Keratinocyte (primary cell): ENCODE results near the gene RANBP9. TPM values are rescaled to one million over a fixed set of nuclear protein-coding genes. Genes with fewer than 3 reads are reported as not detected.

Experiments used
- DNase-seq: peaks from one replicate; pipeline ENCODE4 v3.0.0-alpha.2; 2011; ENCODE audit warnings: low read depth, missing footprints, low spot score
- FAIRE-seq: peaks from 2 replicates; lab custom pipeline; 2011; peaks lifted over from hg19 to GRCh38; lab: Jason Lieb, UNC
- H2AFZ ChIP-seq: 2 replicates; pipeline ENCODE4 v1.6.0; 2012; ENCODE audit warnings: low read length, control low read depth, inconsistent platforms; ENCODE audit not compliant: control insufficient read depth
- H3K27ac ChIP-seq: 2 replicates; pipeline ENCODE4 v1.5.1; 2011; ENCODE audit warnings: low read length; ENCODE audit not compliant: control insufficient read depth, insufficient read depth
- H3K27me3 ChIP-seq: 3 replicates; pipeline ENCODE4 v1.6.0; 2011; ENCODE audit warnings: low read length; ENCODE audit not compliant: control insufficient read depth, insufficient read depth; ENCODE audit errors: extremely low read depth
- H3K36me3 ChIP-seq, 2 experiments: 2 replicates in 1 of 2; 3 replicates in 1 of 2; pipeline ENCODE4 v1.5.1; 2011; ENCODE audit warnings: low read length in 2 of 2, mild to moderate bottlenecking in 1 of 2; ENCODE audit not compliant: control insufficient read depth in 2 of 2, insufficient read depth in 2 of 2; ENCODE audit errors: extremely low read depth in 1 of 2
- H3K4me1 ChIP-seq: 3 replicates; pipeline ENCODE4 v1.5.1; 2011; ENCODE audit warnings: low read length; ENCODE audit not compliant: control insufficient read depth, insufficient read depth; ENCODE audit errors: extremely low read depth
- H3K4me2 ChIP-seq: 3 replicates; pipeline ENCODE4 v1.6.0; 2011; ENCODE audit warnings: low read depth, low read length; ENCODE audit not compliant: control insufficient read depth, insufficient read depth; ENCODE audit errors: extremely low read depth
- H3K4me3 ChIP-seq, 3 experiments: fragments of 200-600 bp in 1 of 3; sonication (generic) in 1 of 3; 2 replicates in 2 of 3; 3 replicates in 1 of 3; pipeline ENCODE4 v1.5.1; 2011 to 2016; ENCODE audit warnings: low read length in 3 of 3, mild to moderate bottlenecking in 3 of 3, control low read depth in 2 of 3, inconsistent platforms in 1 of 3, low read depth in 1 of 3, mixed read lengths in 1 of 3, mixed run types in 1 of 3, moderate library complexity in 1 of 3; ENCODE audit not compliant: control insufficient read depth in 2 of 3, insufficient read depth in 2 of 3; ENCODE audit errors: extremely low read depth in 1 of 3
- H3K79me2 ChIP-seq: 2 replicates; pipeline ENCODE4 v1.6.0; 2012; ENCODE audit warnings: low read length; ENCODE audit not compliant: control insufficient read depth, insufficient read depth
- H3K9ac ChIP-seq: 3 replicates; pipeline ENCODE4 v1.6.0; 2011; ENCODE audit warnings: low read length; ENCODE audit not compliant: control insufficient read depth, insufficient read depth; ENCODE audit errors: extremely low read depth
- H3K9me1 ChIP-seq: 3 replicates; pipeline ENCODE4 v1.6.0; 2011; ENCODE audit warnings: low read length; ENCODE audit not compliant: control insufficient read depth, insufficient read depth; ENCODE audit errors: extremely low read depth
- H3K9me3 ChIP-seq: 2 replicates; pipeline ENCODE4 v1.5.1; 2012; ENCODE audit warnings: low read depth, low read length; ENCODE audit not compliant: control insufficient read depth
- H4K20me1 ChIP-seq: 3 replicates; pipeline ENCODE4 v1.6.0; 2011; ENCODE audit warnings: low read length; ENCODE audit not compliant: control insufficient read depth, insufficient read depth; ENCODE audit errors: extremely low read depth
- EZH2 ChIP-seq: IDR thresholded peaks from one replicate; pipeline ENCODE4 v1.6.1; 2012; ENCODE audit warnings: inconsistent platforms, mild to moderate bottlenecking, low read length, moderate library complexity
- dilution Hi-C: fragments of 300-500 bp; cut with MboI; formaldehyde crosslinking; loops from one replicate; pipeline ENCODE4 v1.7.0; 2020; ENCODE audit warnings: low sequenced_read_pairs; ENCODE audit not compliant: extremely low pct_ligation_motif_present
- polyA plus RNA-seq, 5 experiments: library from polyadenylated mRNA; depleted of rRNA in 3 of 5; stranded (reverse) in 3 of 5; stranded (forward) in 1 of 5; unstranded in 1 of 5; fragments of >200 nt; gene quantifications; 1 replicate in 1 of 5; 2 replicates in 3 of 5; 3 replicates in 1 of 5; pipeline versions ENCODE4 v1.2.1 to v1.2.3, GENCODE V29; 2011 to 2012; ENCODE audit warnings: missing spikeins in 2 of 5, low read depth in 1 of 5, low replicate concordance in 1 of 5
- TF ChIP-seq, protein P1 (sequence below), 3 experiments: IDR thresholded peaks in 1 of 3; conservative IDR thresholded peaks in 1 of 3; optimal IDR thresholded peaks in 1 of 3; 2 replicates in 2 of 3; 3 replicates in 1 of 3; pipeline versions ENCODE3 to v1.5.1; 2011; ENCODE audit warnings: low read length in 3 of 3, mild to moderate bottlenecking in 3 of 3, moderate library complexity in 2 of 3, control low read depth in 1 of 3, inconsistent platforms in 1 of 3; ENCODE audit not compliant: insufficient read depth in 2 of 3; ENCODE audit errors: extremely low read depth in 1 of 3

The RANBP9 gene
- polyA plus RNA-seq, 1 donor (not counting 4 experiments of a cell fraction or from before 2014, with no cell fraction given) = 36.7 TPM

DNA sequence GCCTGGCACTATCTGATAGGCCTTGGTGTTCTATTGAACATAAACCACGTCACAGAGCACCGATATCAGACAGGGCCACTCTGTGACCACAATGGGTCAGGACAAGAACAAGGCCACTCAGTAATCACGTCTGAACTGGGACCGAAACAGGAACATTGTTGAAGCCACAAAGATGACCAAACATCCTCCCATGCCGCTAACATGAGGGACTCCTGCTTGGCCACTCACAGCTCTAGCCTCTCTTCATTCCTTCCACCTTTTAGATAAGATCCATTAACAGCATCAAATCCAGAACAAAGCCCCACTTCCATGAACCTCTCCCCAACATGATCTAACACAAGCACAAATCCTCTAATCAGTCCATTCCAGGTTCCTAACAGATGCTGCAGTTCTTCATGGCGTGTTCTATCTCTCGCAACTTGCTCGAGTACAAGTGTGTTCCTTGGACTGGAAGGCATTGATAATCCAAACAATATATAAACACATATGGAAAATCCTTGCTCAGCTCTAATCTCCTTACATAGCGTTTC lies 129.9 kb downstream of the RANBP9 start:
- H3K4me2 ChIP-seq = no peak overlapping the region
- no peaks in the 10 kb centered on the region for H3K9me1 ChIP-seq
- H4K20me1 ChIP-seq = no peaks in the 10 kb centered on the region
- H3K27me3 ChIP-seq = no peaks in the 10 kb centered on the region
- TF ChIP-seq EZH2 = no peak
- TF ChIP-seq, protein P1, sequence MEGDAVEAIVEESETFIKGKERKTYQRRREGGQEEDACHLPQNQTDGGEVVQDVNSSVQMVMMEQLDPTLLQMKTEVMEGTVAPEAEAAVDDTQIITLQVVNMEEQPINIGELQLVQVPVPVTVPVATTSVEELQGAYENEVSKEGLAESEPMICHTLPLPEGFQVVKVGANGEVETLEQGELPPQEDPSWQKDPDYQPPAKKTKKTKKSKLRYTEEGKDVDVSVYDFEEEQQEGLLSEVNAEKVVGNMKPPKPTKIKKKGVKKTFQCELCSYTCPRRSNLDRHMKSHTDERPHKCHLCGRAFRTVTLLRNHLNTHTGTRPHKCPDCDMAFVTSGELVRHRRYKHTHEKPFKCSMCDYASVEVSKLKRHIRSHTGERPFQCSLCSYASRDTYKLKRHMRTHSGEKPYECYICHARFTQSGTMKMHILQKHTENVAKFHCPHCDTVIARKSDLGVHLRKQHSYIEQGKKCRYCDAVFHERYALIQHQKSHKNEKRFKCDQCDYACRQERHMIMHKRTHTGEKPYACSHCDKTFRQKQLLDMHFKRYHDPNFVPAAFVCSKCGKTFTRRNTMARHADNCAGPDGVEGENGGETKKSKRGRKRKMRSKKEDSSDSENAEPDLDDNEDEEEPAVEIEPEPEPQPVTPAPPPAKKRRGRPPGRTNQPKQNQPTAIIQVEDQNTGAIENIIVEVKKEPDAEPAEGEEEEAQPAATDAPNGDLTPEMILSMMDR (optimal IDR thresholded peaks at IDR 0.05 in 1 of 3, IDR thresholded peaks at IDR 0.05 in 1 of 3, conservative IDR thresholded peaks at IDR 0.05 in 1 of 3; ENCODE audit: extremely low read depth in 1 of 3, insufficient read depth in 2 of 3, low read length in 3 of 3) = no peak
- FAIRE-seq (no peak), DNase-seq (no peak)
- no peaks in the 10 kb centered on the region for H3K79me2 ChIP-seq
- no peaks in the 10 kb centered on the region for H3K9me3 ChIP-seq
- dilution Hi-C loops = no loop called here
- no peak overlapping the region for H3K4me3 ChIP-seq
- no peak overlapping the region for H3K9ac ChIP-seq
- H3K27ac ChIP-seq = no peak overlapping the region
- no peak overlapping the region for H2AFZ ChIP-seq
- peaks cover 4% of the 10 kb centered on the region in 2 experiments for H3K36me3 ChIP-seq
- H3K4me1 ChIP-seq = no peaks in the 10 kb centered on the region

DNA sequence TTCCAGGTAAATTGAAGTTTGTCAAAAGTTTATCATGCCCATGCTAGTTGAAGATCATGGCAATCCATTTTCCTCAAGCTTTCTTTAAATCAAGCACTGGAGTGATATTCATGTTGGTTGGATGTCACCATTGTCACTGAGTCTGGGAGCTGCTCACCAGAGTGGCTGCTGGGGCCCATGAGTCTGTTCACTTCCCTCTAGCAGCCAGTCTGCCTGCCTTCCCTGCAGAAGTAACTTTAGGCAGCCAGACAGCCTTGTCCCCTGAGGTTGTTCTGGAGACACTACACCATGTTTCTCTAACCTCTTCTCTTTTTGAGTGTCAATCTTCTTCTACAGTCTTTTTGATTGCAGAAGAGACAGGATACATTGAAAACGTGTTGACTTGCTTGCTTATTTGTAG lies 131.7 kb downstream of the RANBP9 start:
- Histone ChIP-seq H2AFZ (no peak overlapping the region), H3K79me2 (no peaks in the 10 kb centered on the region), H3K36me3 (peaks cover 4% of the 10 kb centered on the region in 2 experiments), H3K27me3 (no peaks in the 10 kb centered on the region), H3K9ac (no peak overlapping the region), H3K27ac (no peak overlapping the region), H3K9me1 (no peaks in the 10 kb centered on the region), H3K9me3 (no peaks in the 10 kb centered on the region), H3K4me3 (no peak overlapping the region), H4K20me1 (no peaks in the 10 kb centered on the region), H3K4me2 (no peak overlapping the region), H3K4me1 (no peaks in the 10 kb centered on the region)
- TF ChIP-seq EZH2 = no peak
- TF ChIP-seq, protein P1 (optimal IDR thresholded peaks at IDR 0.05 in 1 of 3, IDR thresholded peaks at IDR 0.05 in 1 of 3, conservative IDR thresholded peaks at IDR 0.05 in 1 of 3; ENCODE audit: extremely low read depth in 1 of 3, insufficient read depth in 2 of 3, low read length in 3 of 3) = no peak
- dilution Hi-C loops = no loop called here
- DNase-seq = no peak
- no peak for FAIRE-seq
